HT-29 (cell line): ENCODE results near the gene STRC. TPM values are rescaled to one million over a fixed set of nuclear protein-coding genes. Genes with fewer than 3 reads are reported as not detected.
"Not testable (repeated sequence)": the region's sequence is repeated elsewhere in the genome, so short reads cannot be mapped to it uniquely, and the experiment has no call there.

Experiments used
- DNase-seq: peaks from one replicate; pipeline ENCODE4 v3.0.0-alpha.2; 2015; ENCODE audit warnings: low spot score
- small RNA-seq: library from RNA; depleted of rRNA; stranded (forward); fragments of <200 nt; gene quantifications from one replicate; pipeline ENCODE3, GENCODE V24; 2014
- total RNA-seq: library from RNA; depleted of rRNA; stranded (reverse); fragments of >200 nt; shearing (Covaris generic); gene quantifications from 2 replicates; pipeline ENCODE4 v1.2.3, GENCODE V29; 2014; rRNA removed

Gene STRC
- total RNA-seq, 1 experiment from 2014 or later: not detected

DNA sequence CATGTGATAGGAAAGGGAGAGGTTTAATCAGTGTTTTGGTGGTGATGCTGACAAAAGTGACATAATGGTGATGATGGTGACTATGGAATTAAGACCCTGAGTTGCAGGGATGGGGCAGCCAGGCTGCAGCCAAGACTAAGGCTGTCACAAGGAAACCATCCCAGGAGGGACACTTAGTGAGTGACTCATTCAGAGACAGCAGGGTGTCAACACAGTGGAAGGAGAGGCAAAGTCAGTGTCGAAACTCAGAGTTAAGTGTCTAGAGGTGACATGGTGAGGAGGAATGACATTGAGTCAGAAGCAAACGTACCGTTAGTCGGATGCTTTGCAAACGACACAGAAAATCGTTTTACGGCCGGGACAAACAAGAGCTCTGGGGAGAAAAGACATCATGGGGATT is 54.8 kb downstream of the STRC start:
- DNase-seq: not testable (repeated sequence)

DNA sequence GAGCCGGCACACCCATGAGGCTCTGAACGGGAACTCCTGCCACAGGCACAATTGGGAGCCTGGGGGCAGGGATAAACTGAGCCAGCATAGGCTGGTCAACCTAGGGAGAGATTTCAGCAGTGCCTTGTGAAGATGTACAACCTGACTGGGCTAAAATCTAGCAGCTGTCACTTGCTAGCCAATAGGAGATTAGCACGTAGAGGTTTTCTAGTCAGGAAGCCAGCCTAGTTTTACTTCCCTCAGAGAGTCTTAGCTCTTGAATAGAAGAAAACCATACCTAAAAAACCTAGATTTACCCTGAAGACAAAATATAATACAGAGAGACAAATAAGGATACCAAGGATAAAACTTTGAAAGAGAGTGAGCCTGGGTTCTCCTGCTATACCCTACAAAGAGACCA is 55.8 kb downstream of the STRC start:
- not testable (repeated sequence) for DNase-seq

DNA sequence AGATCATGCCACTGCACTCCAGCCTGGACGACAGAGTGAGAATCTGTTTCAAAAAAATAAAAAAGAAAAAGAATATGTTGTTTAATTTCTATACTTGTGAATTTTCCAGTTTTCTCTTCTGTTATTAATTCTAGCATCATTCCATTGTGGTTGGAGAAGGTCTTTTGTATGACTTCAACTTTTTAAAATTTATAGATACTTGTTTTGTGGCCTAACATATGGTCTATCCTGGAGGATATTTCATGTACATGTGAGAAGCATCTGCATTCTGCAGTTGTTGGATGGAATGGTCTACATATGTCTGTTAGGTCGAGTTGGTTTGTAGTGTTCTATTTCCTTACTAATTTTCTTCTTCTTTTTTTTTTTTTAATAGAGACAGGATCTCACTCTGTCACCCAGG is 65.6 kb downstream of the STRC start:
- DNase-seq: no peak

DNA sequence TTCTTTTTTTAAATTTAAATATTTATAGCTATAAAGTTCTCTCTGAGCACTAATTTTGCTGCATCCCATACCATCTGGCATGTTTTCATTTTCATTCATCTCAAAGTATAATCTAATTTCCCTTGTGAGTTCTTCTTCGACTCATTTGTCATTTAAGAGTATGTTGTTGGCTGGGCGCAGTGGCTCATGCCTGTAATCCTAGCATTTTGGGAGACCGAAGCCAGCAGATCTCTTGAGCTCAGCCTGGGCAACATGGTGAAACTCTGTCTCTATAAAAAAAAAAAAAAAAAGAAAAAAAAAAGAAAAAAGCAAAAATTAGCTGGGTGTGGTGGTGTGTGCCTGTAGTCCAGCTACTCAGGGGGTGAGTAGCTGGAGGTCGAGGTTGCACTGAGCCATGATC is 66.3 kb downstream of the STRC start:
- DNase-seq: no peak

DNA sequence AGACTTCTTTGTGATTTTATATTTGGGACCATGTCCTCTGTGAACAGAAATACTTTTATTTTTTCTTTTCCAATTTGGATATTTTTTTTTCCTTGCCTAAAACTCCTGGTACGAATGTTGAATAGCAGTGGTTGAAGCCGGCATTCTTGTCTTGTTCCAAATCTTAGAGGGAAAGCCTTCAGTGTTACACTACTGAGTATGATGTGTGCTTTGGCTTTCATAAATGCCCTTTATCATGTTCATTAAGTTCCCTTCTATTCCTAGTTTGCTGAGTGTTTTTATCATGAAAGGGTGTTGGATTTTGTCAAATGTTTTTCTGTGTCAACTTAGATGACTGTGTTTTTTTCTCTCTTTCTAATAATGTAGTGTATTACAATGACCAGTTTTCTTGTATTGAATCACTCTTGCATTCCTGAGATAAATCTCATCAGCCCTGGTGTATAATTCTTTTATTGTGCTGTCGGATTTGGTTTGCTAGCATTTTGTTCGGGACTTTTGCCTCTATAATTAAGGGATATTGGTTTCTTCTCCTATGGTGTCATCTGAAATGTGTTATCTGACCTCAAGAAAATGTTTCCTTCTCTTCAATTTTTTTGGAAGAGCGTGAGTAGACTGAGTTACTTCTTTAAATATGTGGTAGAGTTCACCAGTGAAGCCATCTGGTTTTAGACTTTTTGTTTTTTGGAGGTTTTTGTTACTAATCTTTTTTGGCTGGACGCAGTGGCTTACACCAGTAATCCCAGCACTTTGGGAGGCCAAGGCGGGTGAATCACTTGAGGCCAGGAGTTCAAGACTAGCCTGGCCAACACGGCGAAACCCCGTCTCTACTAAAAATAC is 67.9 kb downstream of the STRC start:
- DNase-seq: no peak

Small RNA genes within 50 kb of the gene (small RNA-seq; reads per million reads assigned to genes)
- gene PDIA3P2: not detected
- gene RNU6-554P: not detected
- not detected for gene RNU6-610P

Other genes with a start within 250 kb of the STRC start
- gene ZSCAN29, start 247.8 kb downstream of the STRC start, total RNA-seq: 42.2 and 48.7 TPM in 2 replicates
- gene TUBGCP4, start 247.7 kb downstream of the STRC start, total RNA-seq: 35.7 and 37.6 TPM in 2 replicates
- 38.1 and 39.4 TPM in 2 replicates for gene TP53BP1, start 125.6 kb downstream of the STRC start, total RNA-seq
- gene MAP1A, start 101.2 kb downstream of the STRC start, total RNA-seq: 0.46 and 0.50 TPM in 2 replicates
- gene PPIP5K1, start 28.6 kb downstream of the STRC start, total RNA-seq: 51.8 and 62.5 TPM in 2 replicates
- 2.6 and 7.6 TPM in 2 replicates for gene CKMT1B, start 24.8 kb downstream of the STRC start, total RNA-seq
- gene CATSPER2, start 30.0 kb upstream of the STRC start, total RNA-seq: 2.9 and 5.0 TPM in 2 replicates
- 1.9 and 2.7 TPM in 2 replicates for gene CKMT1A, start 75.1 kb upstream of the STRC start, total RNA-seq
- gene PDIA3, start 127.6 kb upstream of the STRC start, total RNA-seq: 560 and 640 TPM in 2 replicates
- gene ELL3, start 158.2 kb upstream of the STRC start, total RNA-seq: 94.9 and 101 TPM in 2 replicates
- gene SERF2, start 173.5 kb upstream of the STRC start, total RNA-seq: 758 and 789 TPM in 2 replicates
- not detected in 2 replicates for gene SERINC4, start 181.4 kb upstream of the STRC start, total RNA-seq
- gene HYPK, start 181.8 kb upstream of the STRC start, total RNA-seq: 16.9 and 18.8 TPM in 2 replicates
- 10.9 TPM in 2 replicates for gene MFAP1, start 205.9 kb upstream of the STRC start, total RNA-seq
- gene WDR76, start 208.2 kb upstream of the STRC start, total RNA-seq: 11.5 and 12.7 TPM in 2 replicates